ENCODE data around the gene SYT7. TPM values are rescaled to one million over a fixed set of nuclear protein-coding genes. Genes with fewer than 3 reads are reported as not detected.

Gene SYT7
- total RNA-seq, 1 donor from 2014 or later, result 4.8 TPM

DNA sequence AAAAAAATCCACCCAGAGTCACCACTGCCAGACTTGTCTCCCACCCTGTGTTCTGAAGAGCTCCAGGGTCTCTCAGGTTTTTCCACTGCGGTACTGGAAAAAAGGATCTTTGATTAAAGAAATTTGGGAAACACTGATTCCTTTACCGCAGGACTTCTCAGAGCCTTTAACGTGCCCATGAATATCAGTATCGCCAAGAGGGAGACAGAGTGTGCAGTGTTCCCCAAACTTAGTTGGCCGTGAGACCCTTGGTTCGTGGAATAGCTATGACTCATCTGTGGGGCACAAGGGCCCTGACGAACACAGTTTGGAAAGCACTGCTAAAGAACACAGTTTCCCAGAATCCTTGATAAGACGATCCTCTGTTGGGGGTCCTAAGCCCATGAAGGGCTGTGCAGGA lies 31.7 kb downstream of the SYT7 start:
- TF ChIP-seq, protein P1, sequence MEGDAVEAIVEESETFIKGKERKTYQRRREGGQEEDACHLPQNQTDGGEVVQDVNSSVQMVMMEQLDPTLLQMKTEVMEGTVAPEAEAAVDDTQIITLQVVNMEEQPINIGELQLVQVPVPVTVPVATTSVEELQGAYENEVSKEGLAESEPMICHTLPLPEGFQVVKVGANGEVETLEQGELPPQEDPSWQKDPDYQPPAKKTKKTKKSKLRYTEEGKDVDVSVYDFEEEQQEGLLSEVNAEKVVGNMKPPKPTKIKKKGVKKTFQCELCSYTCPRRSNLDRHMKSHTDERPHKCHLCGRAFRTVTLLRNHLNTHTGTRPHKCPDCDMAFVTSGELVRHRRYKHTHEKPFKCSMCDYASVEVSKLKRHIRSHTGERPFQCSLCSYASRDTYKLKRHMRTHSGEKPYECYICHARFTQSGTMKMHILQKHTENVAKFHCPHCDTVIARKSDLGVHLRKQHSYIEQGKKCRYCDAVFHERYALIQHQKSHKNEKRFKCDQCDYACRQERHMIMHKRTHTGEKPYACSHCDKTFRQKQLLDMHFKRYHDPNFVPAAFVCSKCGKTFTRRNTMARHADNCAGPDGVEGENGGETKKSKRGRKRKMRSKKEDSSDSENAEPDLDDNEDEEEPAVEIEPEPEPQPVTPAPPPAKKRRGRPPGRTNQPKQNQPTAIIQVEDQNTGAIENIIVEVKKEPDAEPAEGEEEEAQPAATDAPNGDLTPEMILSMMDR (IDR thresholded peaks at IDR 0.05), result no peak
- H3K27me3 ChIP-seq, result peaks cover 2% of the 10 kb centered on the region
- H3K36me3 ChIP-seq, result no peaks in the 10 kb centered on the region
- no peaks in the 10 kb centered on the region for H3K9me3 ChIP-seq
- no peaks in the 10 kb centered on the region for H3K4me1 ChIP-seq
- no peak overlapping the region for H3K4me3 ChIP-seq
- H3K27ac ChIP-seq, result no peak overlapping the region
- no peak for DNase-seq
- intact Hi-C loops (cut with DNase I), result no loop called here
- ATAC-seq, result no peak

DNA sequence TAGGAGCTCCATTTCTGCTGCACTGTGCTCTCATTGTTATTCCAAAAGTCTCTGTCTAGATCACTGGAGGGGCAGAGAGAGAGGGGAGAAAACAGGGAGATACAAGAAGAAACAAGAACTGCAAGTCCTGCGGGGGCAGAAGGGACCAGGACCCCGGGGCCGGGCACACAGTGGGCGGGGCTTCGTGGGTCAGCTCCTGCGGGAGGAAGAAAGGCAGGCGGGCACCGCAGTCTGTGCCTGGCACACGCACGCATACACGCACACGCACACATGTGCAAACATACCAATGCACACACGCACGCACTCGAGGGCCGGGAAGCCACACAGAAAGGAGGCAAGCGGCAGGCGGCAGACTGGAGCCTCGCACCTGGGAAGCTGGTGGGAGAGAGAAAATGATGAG lies 33.6 kb downstream of the SYT7 start:
- H3K36me3 ChIP-seq, result no peaks in the 10 kb centered on the region
- no peak for ATAC-seq
- H3K27me3 ChIP-seq, result no peaks in the 10 kb centered on the region

DNA sequence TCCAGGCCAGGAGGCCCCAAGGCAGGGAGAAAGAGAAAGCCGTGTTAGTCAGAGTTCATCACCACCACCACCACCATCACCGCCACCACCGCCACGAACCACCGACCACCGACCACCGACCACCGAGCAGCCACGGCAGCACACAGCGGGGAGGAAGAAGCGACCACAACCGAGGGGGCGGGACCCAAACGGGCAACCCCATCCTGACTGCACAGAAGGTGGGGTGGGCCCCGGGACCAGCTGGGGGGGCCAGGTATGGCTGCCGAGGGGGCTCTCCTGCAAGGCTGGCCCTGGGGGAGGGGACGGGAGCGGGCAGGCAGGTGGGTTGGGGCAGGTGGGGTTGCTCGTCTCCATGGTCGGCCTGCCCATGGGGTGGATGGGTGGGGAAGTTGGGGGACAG lies 34.2 kb downstream of the SYT7 start:
- DNase-seq (no peak), ATAC-seq (no peak)
- Histone ChIP-seq H3K36me3 (no peaks in the 10 kb centered on the region), H3K4me3 (no peak overlapping the region), H3K27ac (no peak overlapping the region), H3K27me3 (no peaks in the 10 kb centered on the region), H3K9me3 (no peaks in the 10 kb centered on the region), H3K4me1 (no peaks in the 10 kb centered on the region)
- intact Hi-C loops (cut with DNase I), result no loop called here
- TF ChIP-seq, protein P1 (IDR thresholded peaks at IDR 0.05), result no peak

More for the DNA sequence above, 33.6 kb downstream of the SYT7 start:
- no peak overlapping the region for H3K27ac ChIP-seq
- no peak for DNase-seq
- TF ChIP-seq, protein P1 (IDR thresholded peaks at IDR 0.05), result no peak
- no peaks in the 10 kb centered on the region for H3K4me1 ChIP-seq
- intact Hi-C loops (cut with DNase I), result no loop called here
- H3K9me3 ChIP-seq, result no peaks in the 10 kb centered on the region
- no peak overlapping the region for H3K4me3 ChIP-seq

DNA sequence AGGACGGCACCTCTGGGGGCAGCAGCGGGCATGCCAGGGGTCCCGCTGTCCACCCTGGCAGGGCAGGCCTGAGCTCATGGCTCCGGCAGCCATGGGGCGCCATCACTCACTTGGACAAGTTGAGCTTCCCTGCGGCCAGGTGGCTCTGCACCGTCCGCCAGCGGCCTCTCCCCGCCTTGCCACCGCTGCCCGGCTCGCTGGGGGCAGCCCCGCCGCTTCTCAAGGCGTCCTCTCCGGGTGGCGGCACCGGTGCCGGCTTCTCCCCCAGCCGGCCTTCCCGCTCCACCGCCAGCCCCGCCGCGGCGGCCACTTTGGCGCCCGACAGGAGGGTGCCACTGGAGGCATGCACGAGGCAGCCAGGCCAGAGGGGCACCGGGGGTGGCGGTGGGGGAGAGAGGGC lies 35.0 kb downstream of the SYT7 start:
- DNase-seq, result no peak
- TF ChIP-seq, protein P1 (IDR thresholded peaks at IDR 0.05), result no peak
- ATAC-seq, result no peak

DNA sequence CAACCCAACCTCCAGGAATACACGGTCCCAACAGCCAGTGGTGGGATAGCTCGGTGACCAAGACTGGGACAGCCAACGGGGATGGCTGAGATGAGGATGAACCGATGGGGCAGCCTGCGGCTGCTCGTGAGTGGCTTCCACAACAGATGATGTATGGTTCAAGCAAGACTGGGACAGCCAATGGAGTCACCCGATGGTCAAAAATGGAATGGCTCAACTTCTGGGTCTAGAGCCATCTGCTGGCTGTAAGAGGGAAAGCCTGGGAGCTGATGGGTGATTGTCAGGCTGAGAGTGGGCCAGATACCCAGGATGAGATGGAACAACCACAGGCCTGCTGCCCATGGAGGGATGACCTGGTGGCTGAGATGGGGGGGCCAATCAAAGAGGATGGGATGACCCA lies 35.5 kb downstream of the SYT7 start:
- ATAC-seq, result no peak
- Histone ChIP-seq H3K9me3 (no peaks in the 10 kb centered on the region), H3K27me3 (no peaks in the 10 kb centered on the region), H3K4me3 (no peak overlapping the region), H3K27ac (no peak overlapping the region), H3K36me3 (no peaks in the 10 kb centered on the region), H3K4me1 (no peaks in the 10 kb centered on the region)
- intact Hi-C loops (cut with DNase I), result no loop called here
- DNase-seq, result no peak
- TF ChIP-seq, protein P1 (IDR thresholded peaks at IDR 0.05), result peak; percentile 10

More for the DNA sequence above, 35.0 kb downstream of the SYT7 start:
- H3K4me3 ChIP-seq, result no peak overlapping the region
- H3K27ac ChIP-seq, result no peak overlapping the region
- intact Hi-C loops (cut with DNase I), result no loop called here
- H3K36me3 ChIP-seq, result no peaks in the 10 kb centered on the region
- no peaks in the 10 kb centered on the region for H3K9me3 ChIP-seq
- H3K27me3 ChIP-seq, result no peaks in the 10 kb centered on the region
- H3K4me1 ChIP-seq, result no peaks in the 10 kb centered on the region

DNA sequence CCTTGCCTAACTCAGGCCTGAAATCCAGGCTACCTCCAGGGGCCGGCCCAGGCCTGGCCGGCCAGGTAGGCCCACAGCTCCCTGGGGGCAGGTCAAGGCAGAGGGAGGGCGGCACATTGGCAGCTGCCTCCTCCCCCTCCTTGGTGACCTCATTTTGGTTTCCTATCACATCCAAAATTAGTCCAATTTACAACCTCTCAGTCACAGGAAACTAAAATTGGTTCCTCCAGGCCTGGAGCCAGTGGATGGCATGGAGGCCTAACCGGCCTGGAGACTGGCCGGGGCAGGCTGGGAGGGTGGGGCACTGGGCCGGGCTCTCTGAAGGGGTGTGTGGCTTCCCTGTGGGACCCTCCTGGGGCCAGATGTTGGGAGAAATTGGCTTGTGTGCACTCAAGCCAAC lies 36.4 kb downstream of the SYT7 start:
- H3K27ac ChIP-seq, result no peak overlapping the region
- H3K4me1 ChIP-seq, result no peaks in the 10 kb centered on the region
- no peak overlapping the region for H3K4me3 ChIP-seq
- H3K9me3 ChIP-seq, result no peaks in the 10 kb centered on the region
- ATAC-seq, result no peak
- no peaks in the 10 kb centered on the region for H3K36me3 ChIP-seq
- no peaks in the 10 kb centered on the region for H3K27me3 ChIP-seq
- intact Hi-C loops (cut with DNase I), result no loop called here
- no peak for DNase-seq
- TF ChIP-seq, protein P1 (IDR thresholded peaks at IDR 0.05), result no peak
